ENCODE measurements around the gene SEMA5B. TPM values are rescaled to one million over a fixed set of nuclear protein-coding genes. Genes with fewer than 3 reads are reported as not detected.

Gene SEMA5B
- total and polyA plus RNA-seq, 2 of the 4 experiments (the other 2 are of a cell fraction): not detected

DNA sequence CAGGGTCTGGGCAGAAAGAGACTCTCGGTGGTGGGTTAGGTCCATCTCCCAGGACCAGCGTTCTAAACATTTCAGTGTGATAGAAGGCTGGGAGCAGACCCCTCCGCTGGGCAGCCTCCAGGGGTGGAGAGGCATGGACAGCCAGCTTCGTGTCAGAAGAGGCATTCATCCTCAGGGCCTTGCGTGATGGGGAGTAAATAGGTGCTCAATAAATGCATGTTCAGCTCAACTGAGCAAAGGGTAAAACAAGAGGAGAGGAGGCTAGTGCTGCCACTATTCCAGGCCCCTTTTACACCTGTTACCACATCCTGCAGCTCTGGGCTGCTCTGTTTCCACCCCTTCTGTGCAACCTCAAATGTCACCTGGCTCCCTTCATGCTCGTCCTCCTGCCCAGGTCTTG is 49.0 kb downstream of the SEMA5B start:
- intact Hi-C loops (cut with micrococcal nuclease): no loop called here
- H2BK120ac ChIP-seq (ENCODE audit: low read depth, low read length): no peak overlapping the region
- H3K36me3 ChIP-seq (ENCODE audit: control insufficient read depth, insufficient read depth, low read length): no peaks in the 10 kb centered on the region
- in situ Hi-C loops (cut with MboI; ENCODE audit: low sequenced_read_pairs): no loop called here
- peaks cover 18% of the 10 kb centered on the region for H3K27me3 ChIP-seq (ENCODE audit: control insufficient read depth, insufficient read depth, low read length)
- H3K4me2 ChIP-seq (ENCODE audit: low read depth, low read length): no peak overlapping the region
- H3K56ac ChIP-seq (ENCODE audit: extremely low read depth, insufficient read depth, low read length): no peak overlapping the region
- BruUV-seq (replicated peaks): no TSS peak
- no peak overlapping the region for H2BK5ac ChIP-seq (ENCODE audit: low read depth, low read length, poor library complexity, severe bottlenecking)
- 0 out of 2 replicates have a peak overlapping the region, but pooled peaks have one; percentile 51 for H2AK5ac ChIP-seq (ENCODE audit: low read depth, low read length)
- no peak for TF ChIP-seq USF2 (IDR thresholded peaks at IDR 0.05; ENCODE audit: low read depth, low read length)
- TF ChIP-seq POLR2A (IDR thresholded peaks at IDR 0.05; ENCODE audit: low read depth, low read length): no peak
- no peak for TF ChIP-seq NFE2L2 (IDR thresholded peaks at IDR 0.05; ENCODE audit: low read depth, low read length)
- no peak for TF ChIP-seq MAZ (IDR thresholded peaks at IDR 0.05; ENCODE audit: borderline replicate concordance, low read depth, low read length)
- TF ChIP-seq CHD1 (IDR thresholded peaks at IDR 0.05; ENCODE audit: low read depth, low read length): no peak
- TF ChIP-seq, protein P1, sequence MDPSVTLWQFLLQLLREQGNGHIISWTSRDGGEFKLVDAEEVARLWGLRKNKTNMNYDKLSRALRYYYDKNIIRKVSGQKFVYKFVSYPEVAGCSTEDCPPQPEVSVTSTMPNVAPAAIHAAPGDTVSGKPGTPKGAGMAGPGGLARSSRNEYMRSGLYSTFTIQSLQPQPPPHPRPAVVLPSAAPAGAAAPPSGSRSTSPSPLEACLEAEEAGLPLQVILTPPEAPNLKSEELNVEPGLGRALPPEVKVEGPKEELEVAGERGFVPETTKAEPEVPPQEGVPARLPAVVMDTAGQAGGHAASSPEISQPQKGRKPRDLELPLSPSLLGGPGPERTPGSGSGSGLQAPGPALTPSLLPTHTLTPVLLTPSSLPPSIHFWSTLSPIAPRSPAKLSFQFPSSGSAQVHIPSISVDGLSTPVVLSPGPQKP (IDR thresholded peaks at IDR 0.05; ENCODE audit: borderline replicate concordance, low read depth, low read length): no peak
- no peak for TF ChIP-seq MXI1 (IDR thresholded peaks at IDR 0.05; ENCODE audit: borderline replicate concordance, low read depth, low read length)
- no peak for TF ChIP-seq CEBPB (IDR thresholded peaks at IDR 0.05; ENCODE audit: low read depth, low read length)
- no peak for TF ChIP-seq RCOR1 (IDR thresholded peaks at IDR 0.05; ENCODE audit: insufficient replicate concordance, low read length)
- DNase-seq: no peak
- peaks cover 20% of the 10 kb centered on the region for H3K4me1 ChIP-seq (ENCODE audit: control insufficient read depth, insufficient read depth, low read length)
- H3K18ac ChIP-seq (ENCODE audit: low read depth, low read length): peak overlapping the region; percentile 14; the same call in 1 of the 2 replicates
- no peak overlapping the region for H3K4me3 ChIP-seq (ENCODE audit: insufficient read depth, low read depth, low read length)
- ChIA-PET POLR2A (ENCODE audit: unreplicated experiment) (no interaction called here), CTCF (no interaction called here)
- no peak for ATAC-seq (ENCODE audit: low read depth)
- H3K9me3 ChIP-seq (ENCODE audit: control insufficient read depth, insufficient read depth, low read length): no peaks in the 10 kb centered on the region
- H4K20me1 ChIP-seq (ENCODE audit: insufficient read depth, low read length): no peaks in the 10 kb centered on the region
- no peaks in the 10 kb centered on the region for H3K79me1 ChIP-seq (ENCODE audit: low read depth in 1 of 2, low read length in 2 of 2)
- no peak overlapping the region for H2AFZ ChIP-seq (replicated peaks; ENCODE audit: low read length, poor library complexity)
- H3K9ac ChIP-seq (ENCODE audit: low read depth, low read length): no peak overlapping the region
- no peaks in the 10 kb centered on the region for H3K9me1 ChIP-seq (ENCODE audit: insufficient read depth, low read length)
- H2BK20ac ChIP-seq (ENCODE audit: low read depth, low read length): 0 out of 2 replicates have a peak overlapping the region, but pooled peaks have one; percentile 29
- no peak overlapping the region; the same call in 1 of the 2 replicates for H4K5ac ChIP-seq (ENCODE audit: low read depth, low read length)
- H3K23ac ChIP-seq (ENCODE audit: low read depth, low read length): no peak overlapping the region
- no peak overlapping the region for H2AK9ac ChIP-seq (replicated peaks; ENCODE audit: low read depth, low read length, poor library complexity)
- H2BK15ac ChIP-seq (ENCODE audit: low read depth, low read length): no peak overlapping the region; the same call in 2 of the 3 replicates
- no peak overlapping the region for H3K14ac ChIP-seq (replicated peaks; ENCODE audit: low read depth, low read length)
- no peak overlapping the region; the same call in 1 of the 2 replicates for H4K91ac ChIP-seq (ENCODE audit: insufficient read depth, low read depth, low read length)
- H4K8ac ChIP-seq (ENCODE audit: low read depth in 2 of 2, low read length in 2 of 2): no peak overlapping the region
- WGBS, 2 experiments (ENCODE audit: extremely low coverage in 2 of 2, insufficient read length in 1 of 2): no CpG with 5 or more reads among the region's 6 CpGs
- dilution Hi-C loops (cut with HindIII; ENCODE audit: low sequenced_read_pairs, unreplicated experiment): no loop called here
- no peak overlapping the region for H3K4ac ChIP-seq (ENCODE audit: low read depth, low read length)
- H3K27ac ChIP-seq (ENCODE audit: insufficient read depth, low read length): no peak overlapping the region

Measured in IMR-90 (cell line).